ENCODE measurements around the gene DRD3. TPM values are rescaled to one million over a fixed set of nuclear protein-coding genes. Genes with fewer than 3 reads are reported as not detected.

DRD3 gene
- total RNA-seq, 2 experiments from 2014 or later, result not detected

DNA sequence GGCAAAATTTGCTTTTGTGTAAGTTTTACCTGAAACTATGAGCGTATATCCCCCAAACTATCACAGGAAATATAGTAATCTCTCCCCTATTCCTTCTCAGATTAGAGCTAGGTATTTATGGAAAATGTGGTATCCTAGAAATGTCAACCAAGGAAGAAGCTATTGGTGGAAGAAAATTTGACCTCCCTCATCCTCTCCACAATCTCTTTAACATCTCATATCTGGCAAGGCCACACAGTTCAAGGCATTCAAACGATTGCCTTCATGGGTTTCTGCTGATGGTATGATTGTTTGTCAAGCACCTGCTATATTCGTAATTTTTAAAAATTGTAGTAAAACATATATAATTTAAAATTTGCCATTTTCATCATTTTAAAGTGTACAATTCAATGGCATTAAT, 27.5 kb upstream of the DRD3 start:
- no peak overlapping the region for H2AFZ ChIP-seq (ENCODE audit: low read length)
- no peaks in the 10 kb centered on the region for H3K36me3 ChIP-seq (ENCODE audit: insufficient read depth, low read length)
- CTCF ChIA-PET (ENCODE audit: unreplicated experiment), result no interaction called here
- no peak overlapping the region for H3K4me3 ChIP-seq (ENCODE audit: low read depth, low read length, poor library complexity, severe bottlenecking)
- TF ChIP-seq EZH2phosphoT487 (IDR thresholded peaks at IDR 0.05; ENCODE audit: borderline replicate concordance, low read depth, low read length), result no peak
- TF ChIP-seq, protein P1, sequence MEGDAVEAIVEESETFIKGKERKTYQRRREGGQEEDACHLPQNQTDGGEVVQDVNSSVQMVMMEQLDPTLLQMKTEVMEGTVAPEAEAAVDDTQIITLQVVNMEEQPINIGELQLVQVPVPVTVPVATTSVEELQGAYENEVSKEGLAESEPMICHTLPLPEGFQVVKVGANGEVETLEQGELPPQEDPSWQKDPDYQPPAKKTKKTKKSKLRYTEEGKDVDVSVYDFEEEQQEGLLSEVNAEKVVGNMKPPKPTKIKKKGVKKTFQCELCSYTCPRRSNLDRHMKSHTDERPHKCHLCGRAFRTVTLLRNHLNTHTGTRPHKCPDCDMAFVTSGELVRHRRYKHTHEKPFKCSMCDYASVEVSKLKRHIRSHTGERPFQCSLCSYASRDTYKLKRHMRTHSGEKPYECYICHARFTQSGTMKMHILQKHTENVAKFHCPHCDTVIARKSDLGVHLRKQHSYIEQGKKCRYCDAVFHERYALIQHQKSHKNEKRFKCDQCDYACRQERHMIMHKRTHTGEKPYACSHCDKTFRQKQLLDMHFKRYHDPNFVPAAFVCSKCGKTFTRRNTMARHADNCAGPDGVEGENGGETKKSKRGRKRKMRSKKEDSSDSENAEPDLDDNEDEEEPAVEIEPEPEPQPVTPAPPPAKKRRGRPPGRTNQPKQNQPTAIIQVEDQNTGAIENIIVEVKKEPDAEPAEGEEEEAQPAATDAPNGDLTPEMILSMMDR (conservative IDR thresholded peaks at IDR 0.05; ENCODE audit: low read length), result no peak
- H3K4me1 ChIP-seq (ENCODE audit: insufficient read depth, low read length, poor library complexity, severe bottlenecking), result no peaks in the 10 kb centered on the region
- H3K9me2 ChIP-seq (ENCODE audit: insufficient read depth, low read length), result no peaks in the 10 kb centered on the region
- no TSS peak for BruUV-seq (replicated peaks)
- intact Hi-C loops (cut with micrococcal nuclease; ENCODE audit: unreplicated experiment), result no loop called here
- H4K20me1 ChIP-seq (ENCODE audit: insufficient read depth, low read length), result no peaks in the 10 kb centered on the region
- no peak overlapping the region for H3K27ac ChIP-seq (ENCODE audit: low read depth, low read length, poor library complexity, severe bottlenecking)
- no peak overlapping the region for H3K4me2 ChIP-seq (ENCODE audit: low read length)
- POLR2A ChIA-PET, result interaction anchor here (0.7 kb wide), 1 partner anchor 64 kb away, joined by 3 read pairs; no protein-coding TSS in a partner anchor
- H3K9me3 ChIP-seq (ENCODE audit: low read length), result no peaks in the 10 kb centered on the region
- DNase-seq (ENCODE audit: low spot score), result no peak
- H3K79me2 ChIP-seq (ENCODE audit: insufficient read depth, low read depth, low read length), result no peaks in the 10 kb centered on the region

- H3K79me2 ChIP-seq (ENCODE audit: insufficient read depth, low read depth, low read length), result no peaks in the 10 kb centered on the region
- intact Hi-C loops (cut with micrococcal nuclease; ENCODE audit: unreplicated experiment), result no loop called here
- no peaks in the 10 kb centered on the region for H3K36me3 ChIP-seq (ENCODE audit: insufficient read depth, low read length)
- no peaks in the 10 kb centered on the region for H3K9me2 ChIP-seq (ENCODE audit: insufficient read depth, low read length)
- H3K27ac ChIP-seq (ENCODE audit: low read depth, low read length, poor library complexity, severe bottlenecking), result no peak overlapping the region
- no peak overlapping the region for H2AFZ ChIP-seq (ENCODE audit: low read length)
- H3K9me3 ChIP-seq (ENCODE audit: low read length), result no peaks in the 10 kb centered on the region
- ChIA-PET CTCF (ENCODE audit: unreplicated experiment) (interaction anchor here (0.9 kb wide), 1 partner anchor 9 kb away, joined by 3 read pairs; no protein-coding TSS in a partner anchor), POLR2A (interaction anchor here (0.7 to 0.8 kb wide), 2 partner anchors 8 to 63 kb away, joined by 3 read pairs; no protein-coding TSS in a partner anchor)
- no peak overlapping the region for H3K4me3 ChIP-seq (ENCODE audit: low read depth, low read length, poor library complexity, severe bottlenecking)
- no peaks in the 10 kb centered on the region for H3K4me1 ChIP-seq (ENCODE audit: insufficient read depth, low read length, poor library complexity, severe bottlenecking)
- H4K20me1 ChIP-seq (ENCODE audit: insufficient read depth, low read length), result no peaks in the 10 kb centered on the region
- no peak overlapping the region for H3K4me2 ChIP-seq (ENCODE audit: low read length)
- BruUV-seq (replicated peaks), result no TSS peak
- DNase-seq (ENCODE audit: low spot score), result no peak
- TF ChIP-seq EZH2phosphoT487 (IDR thresholded peaks at IDR 0.05; ENCODE audit: borderline replicate concordance, low read depth, low read length), result no peak
- TF ChIP-seq, protein P1 (conservative IDR thresholded peaks at IDR 0.05; ENCODE audit: low read length), result no peak
These were observed 26.7 kb upstream of the DRD3 start for GRCh38 chr3:114205541-114205940.

- Histone ChIP-seq H3K4me1 (ENCODE audit: insufficient read depth, low read length, poor library complexity, severe bottlenecking) (no peaks in the 10 kb centered on the region), H3K9me2 (ENCODE audit: insufficient read depth, low read length) (no peaks in the 10 kb centered on the region), H3K4me3 (ENCODE audit: low read depth, low read length, poor library complexity, severe bottlenecking) (no peak overlapping the region), H3K36me3 (ENCODE audit: insufficient read depth, low read length) (no peaks in the 10 kb centered on the region), H3K27ac (ENCODE audit: low read depth, low read length, poor library complexity, severe bottlenecking) (no peak overlapping the region), H3K9me3 (ENCODE audit: low read length) (no peaks in the 10 kb centered on the region), H3K4me2 (ENCODE audit: low read length) (no peak overlapping the region), H4K20me1 (ENCODE audit: insufficient read depth, low read length) (no peaks in the 10 kb centered on the region), H2AFZ (ENCODE audit: low read length) (no peak overlapping the region), H3K79me2 (ENCODE audit: insufficient read depth, low read depth, low read length) (no peaks in the 10 kb centered on the region)
- no peak for TF ChIP-seq EZH2phosphoT487 (IDR thresholded peaks at IDR 0.05; ENCODE audit: borderline replicate concordance, low read depth, low read length)
- TF ChIP-seq, protein P1 (conservative IDR thresholded peaks at IDR 0.05; ENCODE audit: low read length), result no peak
- BruUV-seq (replicated peaks), result no TSS peak
- intact Hi-C loops (cut with micrococcal nuclease; ENCODE audit: unreplicated experiment), result no loop called here
- no peak for DNase-seq (ENCODE audit: low spot score)
- ChIA-PET POLR2A (interaction anchor here (0.6 to 2.0 kb wide), 6 partner anchors 10 to 348 kb away, joined by 3 to 7 read pairs (median 3); no protein-coding TSS in a partner anchor), CTCF (ENCODE audit: unreplicated experiment) (no interaction called here)
These were observed 15.9 kb upstream of the DRD3 start for GRCh38 chr3:114194750-114195149.
